OCI-LY1 (cell line): Measurements from ENCODE around the gene LPAR3.

Experiments
- CTCF ChIP-seq: fragments of 200-600 bp; sonication (generic), shearing (Covaris generic); IDR thresholded peaks from 2 replicates; pipeline ENCODE4 v1.5.1; 2017; ENCODE audit warnings: mild to moderate bottlenecking, antibody characterized with exemption, low read length, moderate library complexity, mixed read lengths
- EZH2 ChIP-seq: fragments of 200-600 bp; sonication (generic), shearing (Covaris generic); IDR thresholded peaks from 2 replicates; pipeline ENCODE4 v1.8.0; 2017; ENCODE audit warnings: borderline replicate concordance, mixed run types, mild to moderate bottlenecking, antibody characterized with exemption, low read length, moderate library complexity, mixed read lengths

GRCh38 chr1:84936116-84936810 is 43.3 kb upstream of the LPAR3 start:
- TF ChIP-seq CTCF (peak; percentile 88), EZH2 (no peak)
